ENCODE data around the gene PTPN22.
A peak's percentile ranks its signal among the peaks of the same experiment; 100 is the strongest.

Gene PTPN22

DNA sequence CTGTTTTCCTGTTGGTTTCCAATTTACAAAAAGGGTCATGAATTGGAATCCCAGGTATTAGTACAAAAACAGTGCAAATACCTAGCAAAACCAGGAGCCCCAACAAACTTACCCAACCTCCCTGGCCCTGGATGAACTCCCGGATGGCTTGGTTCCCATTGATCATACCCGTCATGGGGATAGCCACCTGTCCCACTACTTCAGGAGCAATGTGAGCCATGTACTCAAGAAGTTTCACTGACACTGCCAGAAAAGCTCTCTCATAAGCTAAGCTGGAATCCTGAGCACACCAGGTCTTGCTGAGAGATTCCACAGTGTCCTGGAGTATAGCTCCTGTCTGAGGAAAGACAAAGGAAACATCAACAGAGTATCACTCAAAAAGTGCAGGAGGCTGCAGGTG, 10.1 kb upstream of the PTPN22 start:
- no peak for DNase-seq
- Histone ChIP-seq H3K27me3 (no peaks in the 10 kb centered on the region), H3K36me3 (no peaks in the 10 kb centered on the region), H3K9me3 (no peaks in the 10 kb centered on the region), H3K4me3 (ENCODE audit: low read depth, low read length) (no peak overlapping the region), H3K4me1 (no peaks in the 10 kb centered on the region)
- TF ChIP-seq, protein P1, sequence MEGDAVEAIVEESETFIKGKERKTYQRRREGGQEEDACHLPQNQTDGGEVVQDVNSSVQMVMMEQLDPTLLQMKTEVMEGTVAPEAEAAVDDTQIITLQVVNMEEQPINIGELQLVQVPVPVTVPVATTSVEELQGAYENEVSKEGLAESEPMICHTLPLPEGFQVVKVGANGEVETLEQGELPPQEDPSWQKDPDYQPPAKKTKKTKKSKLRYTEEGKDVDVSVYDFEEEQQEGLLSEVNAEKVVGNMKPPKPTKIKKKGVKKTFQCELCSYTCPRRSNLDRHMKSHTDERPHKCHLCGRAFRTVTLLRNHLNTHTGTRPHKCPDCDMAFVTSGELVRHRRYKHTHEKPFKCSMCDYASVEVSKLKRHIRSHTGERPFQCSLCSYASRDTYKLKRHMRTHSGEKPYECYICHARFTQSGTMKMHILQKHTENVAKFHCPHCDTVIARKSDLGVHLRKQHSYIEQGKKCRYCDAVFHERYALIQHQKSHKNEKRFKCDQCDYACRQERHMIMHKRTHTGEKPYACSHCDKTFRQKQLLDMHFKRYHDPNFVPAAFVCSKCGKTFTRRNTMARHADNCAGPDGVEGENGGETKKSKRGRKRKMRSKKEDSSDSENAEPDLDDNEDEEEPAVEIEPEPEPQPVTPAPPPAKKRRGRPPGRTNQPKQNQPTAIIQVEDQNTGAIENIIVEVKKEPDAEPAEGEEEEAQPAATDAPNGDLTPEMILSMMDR (IDR thresholded peaks at IDR 0.05; ENCODE audit: low read depth, low read length) = no peak

DNA sequence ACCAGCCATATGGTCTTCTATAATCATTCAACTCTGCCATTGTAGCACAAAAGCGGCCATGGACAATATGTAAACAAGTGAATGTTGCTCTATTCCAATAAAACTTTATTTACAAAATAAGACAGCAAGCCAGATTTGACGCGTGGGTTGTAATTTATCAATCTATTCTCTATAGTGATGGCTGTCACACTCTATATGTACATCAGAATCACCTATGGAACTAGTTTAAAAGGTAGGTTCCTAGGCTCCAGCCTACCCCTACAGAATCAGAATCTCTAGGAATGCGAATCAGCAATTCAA, 8.2 kb upstream of the PTPN22 start:
- H3K4me1 ChIP-seq = no peaks in the 10 kb centered on the region

DNA sequence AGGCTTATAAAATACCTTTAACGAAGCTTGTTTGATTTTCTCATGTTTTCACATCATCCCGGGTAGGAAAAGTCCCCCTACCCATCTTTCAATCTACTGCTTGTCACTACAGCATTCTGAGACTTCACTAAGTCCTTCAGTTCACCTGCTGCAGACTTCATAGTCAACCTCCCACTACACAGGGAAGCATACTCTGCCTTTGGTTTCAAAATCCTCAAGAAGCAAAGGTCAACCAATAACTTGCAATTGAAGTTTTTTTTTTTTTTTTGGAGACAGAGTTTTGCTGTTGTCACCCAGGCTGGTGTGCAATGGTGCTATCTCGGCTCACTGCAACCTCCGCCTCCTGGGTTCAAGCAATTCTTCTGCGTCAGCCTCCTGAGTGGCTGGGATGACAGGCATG, 4.7 kb upstream of the PTPN22 start:
- TF ChIP-seq, protein P1 (IDR thresholded peaks at IDR 0.05; ENCODE audit: low read depth, low read length) = no peak
- no peaks in the 10 kb centered on the region; the same call in 1 of the 2 replicates for H3K27me3 ChIP-seq
- H3K36me3 ChIP-seq = no peaks in the 10 kb centered on the region
- H3K4me3 ChIP-seq (ENCODE audit: low read depth, low read length) = no peak overlapping the region
- H3K4me1 ChIP-seq = no peaks in the 10 kb centered on the region
- no peaks in the 10 kb centered on the region for H3K9me3 ChIP-seq
- no peak for DNase-seq

More for the DNA sequence above, 8.2 kb upstream of the PTPN22 start:
- no peaks in the 10 kb centered on the region for H3K27me3 ChIP-seq
- H3K4me3 ChIP-seq (ENCODE audit: low read depth, low read length) = no peak overlapping the region
- H3K36me3 ChIP-seq = no peaks in the 10 kb centered on the region
- TF ChIP-seq, protein P1 (IDR thresholded peaks at IDR 0.05; ENCODE audit: low read depth, low read length) = no peak
- DNase-seq = no peak
- H3K9me3 ChIP-seq = no peaks in the 10 kb centered on the region

DNA sequence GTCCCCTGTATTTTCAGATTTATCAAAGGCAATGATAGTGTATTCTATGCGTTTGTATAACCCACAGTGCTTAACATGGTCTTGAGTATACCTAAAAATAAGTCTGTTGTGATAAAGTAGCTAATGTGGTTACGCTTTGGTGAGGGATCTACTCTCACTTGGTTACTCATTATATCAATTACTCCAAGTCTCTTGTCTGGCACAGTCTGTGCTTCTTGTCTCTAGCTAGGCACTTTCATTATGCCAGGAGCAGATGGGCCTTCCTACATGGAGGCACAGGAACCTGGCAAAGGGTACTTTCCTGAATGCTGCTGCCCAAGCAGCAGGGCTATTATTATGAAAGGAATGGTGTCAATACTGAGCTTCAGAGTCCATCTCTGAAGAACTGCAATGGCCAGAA, 4.2 kb upstream of the PTPN22 start:
- DNase-seq = no peak
- Histone ChIP-seq H3K4me3 (ENCODE audit: low read depth, low read length) (no peak overlapping the region), H3K36me3 (no peaks in the 10 kb centered on the region), H3K27me3 (no peaks in the 10 kb centered on the region; the same call in 1 of the 2 replicates), H3K9me3 (no peaks in the 10 kb centered on the region), H3K4me1 (no peaks in the 10 kb centered on the region)
- TF ChIP-seq, protein P1 (IDR thresholded peaks at IDR 0.05; ENCODE audit: low read depth, low read length) = no peak

DNA sequence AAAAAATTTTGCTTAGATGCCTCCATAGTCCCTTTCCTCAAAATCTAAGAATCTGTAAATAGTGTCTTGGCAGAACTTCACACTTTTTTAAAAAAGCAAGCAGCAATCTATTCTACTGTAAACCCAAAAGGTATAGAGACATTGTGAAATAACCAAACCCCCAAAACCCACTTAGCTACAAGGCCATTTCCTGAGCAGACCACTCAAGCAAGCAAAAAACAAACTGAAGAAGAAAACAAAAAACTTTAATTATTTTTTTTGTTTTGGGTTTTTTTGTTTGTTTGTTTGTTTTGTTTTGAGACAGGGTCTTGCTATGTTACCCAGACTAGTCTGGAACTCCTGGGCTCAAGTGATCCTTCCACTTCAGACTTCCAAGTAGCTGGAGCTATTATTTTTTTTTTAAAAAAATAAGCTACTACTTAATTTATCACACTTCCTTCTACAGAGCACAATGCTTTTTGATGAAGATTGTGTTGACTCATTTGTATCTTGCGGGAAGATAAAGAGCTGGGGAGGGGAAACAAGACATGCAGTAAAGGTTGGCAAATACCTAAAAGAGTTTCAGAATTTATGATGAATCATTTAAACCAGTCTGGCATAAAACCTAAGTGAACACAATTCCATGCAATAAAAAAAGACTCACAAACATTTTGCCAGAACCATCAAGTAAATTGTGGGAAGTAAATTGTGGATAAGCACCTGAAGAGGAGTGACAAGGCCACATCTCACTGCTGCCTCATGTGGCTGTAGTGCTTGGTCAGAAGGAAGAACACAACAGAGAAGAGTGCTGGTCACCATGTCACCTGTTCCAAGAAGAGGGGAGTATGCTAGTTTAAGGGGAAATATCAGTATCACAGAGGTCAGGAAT, 2.7 kb upstream of the PTPN22 start:
- H3K27me3 ChIP-seq = no peaks in the 10 kb centered on the region; the same call in 1 of the 2 replicates
- DNase-seq = no peak
- H3K9me3 ChIP-seq = no peaks in the 10 kb centered on the region
- TF ChIP-seq, protein P1 (IDR thresholded peaks at IDR 0.05; ENCODE audit: low read depth, low read length) = peak; percentile 47
- H3K4me1 ChIP-seq = no peaks in the 10 kb centered on the region
- no peak overlapping the region for H3K4me3 ChIP-seq (ENCODE audit: low read depth, low read length)
- no peaks in the 10 kb centered on the region for H3K36me3 ChIP-seq

DNA sequence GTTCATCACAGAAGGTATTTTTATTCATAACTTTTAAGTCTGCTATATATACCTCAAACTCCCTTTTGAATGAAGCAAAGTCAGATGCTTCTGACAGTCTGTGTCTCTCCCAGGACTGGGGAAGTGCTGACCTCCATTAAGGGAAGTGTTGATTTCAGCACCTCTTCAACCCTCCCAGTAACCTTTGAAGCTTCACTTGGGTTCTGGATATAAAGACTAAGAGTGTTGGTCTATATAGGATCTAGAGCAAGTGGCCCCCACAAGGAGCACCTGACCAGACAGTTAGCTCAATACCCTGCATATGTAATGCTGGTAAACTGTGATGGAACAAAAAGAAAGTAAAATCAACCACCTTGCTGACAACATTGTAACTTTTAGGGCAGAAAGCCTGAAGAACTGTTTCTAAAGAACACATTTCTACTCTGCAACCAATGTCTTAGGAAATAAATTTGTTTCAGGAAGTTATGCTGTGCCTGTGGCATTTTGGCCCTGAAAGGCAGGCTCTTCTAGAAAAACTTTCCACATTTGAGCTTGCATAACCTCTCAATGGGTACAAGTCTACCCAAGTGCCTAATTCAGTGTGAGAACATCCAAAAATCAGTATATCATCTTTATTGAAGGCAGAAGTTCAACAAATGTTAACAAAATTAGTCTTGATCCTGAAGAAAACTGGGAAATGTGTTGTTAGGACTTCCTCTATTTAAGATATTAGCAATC, 865 bp upstream of the PTPN22 start:
- no peak overlapping the region for H3K4me3 ChIP-seq (ENCODE audit: low read depth, low read length)
- no peaks in the 10 kb centered on the region for H3K36me3 ChIP-seq
- H3K4me1 ChIP-seq = no peaks in the 10 kb centered on the region
- H3K9me3 ChIP-seq = no peaks in the 10 kb centered on the region
- DNase-seq = no peak
- H3K27me3 ChIP-seq = no peaks in the 10 kb centered on the region; the same call in 1 of the 2 replicates
- TF ChIP-seq, protein P1 (IDR thresholded peaks at IDR 0.05; ENCODE audit: low read depth, low read length) = no peak
